ENCODE data around the gene SERPINI1. TPM values are rescaled to one million over a fixed set of nuclear protein-coding genes. Genes with fewer than 3 reads are reported as not detected.

Gene SERPINI1
- total and polyA plus RNA-seq, 9 of the 15 experiments (the other 6 are each of a cell fraction or from before 2014, with no cell fraction given): 1.6 to 9.9 (median 3.5) TPM

DNA sequence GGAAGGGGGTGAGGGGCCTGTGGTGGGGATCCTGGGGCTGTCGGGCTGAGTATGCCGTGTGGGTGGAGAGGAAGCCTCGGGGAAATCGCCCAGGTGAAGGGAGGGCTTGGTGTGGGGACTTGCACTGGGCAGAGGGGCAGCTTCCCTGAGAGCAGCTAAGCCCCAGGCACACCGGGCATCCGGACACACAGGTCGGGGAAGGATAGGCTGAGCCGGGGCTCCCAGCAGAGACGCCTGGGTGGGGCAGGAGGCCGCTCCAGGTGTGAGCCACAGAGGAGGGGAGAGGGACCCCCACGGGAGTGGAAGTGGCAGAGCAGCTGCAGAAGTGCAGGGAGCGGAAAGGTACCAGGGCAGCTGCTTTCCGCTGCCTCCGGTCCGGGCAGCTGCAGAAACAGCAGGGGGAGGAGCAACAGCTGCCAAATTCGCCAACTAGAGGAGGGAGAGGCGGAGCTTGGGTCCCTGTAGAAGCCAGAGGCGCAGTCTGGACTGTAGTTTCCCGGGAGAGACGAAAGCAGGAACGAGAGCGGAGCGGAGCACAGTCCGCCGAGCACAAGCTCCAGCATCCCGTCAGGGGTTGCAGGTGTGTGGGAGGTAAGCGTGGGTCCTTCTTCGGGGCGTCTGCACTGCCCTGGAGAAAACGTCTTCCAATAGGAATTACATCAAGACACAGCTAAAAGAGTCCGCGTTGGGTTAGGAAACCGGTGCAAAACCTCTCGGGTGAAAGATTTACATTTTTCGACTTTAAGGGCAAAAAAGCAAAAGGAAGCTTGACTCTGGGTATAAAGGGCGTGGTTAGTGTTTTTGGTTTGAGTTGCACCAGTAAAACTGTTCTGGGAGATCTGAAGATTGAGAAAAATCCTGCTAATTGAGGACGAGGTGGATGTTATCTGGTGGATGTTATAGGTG lies at the start of gene SERPINI1 (continued):
- TF ChIP-seq CREB1 (IDR thresholded peaks at IDR 0.05) (no peak), CREB1 (CRISPR knock-in tag; IDR thresholded peaks at IDR 0.05) (no peak), NBN (IDR thresholded peaks at IDR 0.05; ENCODE audit: low read depth) (0 out of 2 replicates have a peak, but pooled peaks have one; percentile 75), LARP7 (IDR thresholded peaks at IDR 0.05) (no peak), XRCC3 (IDR thresholded peaks at IDR 0.05) (no peak), ESRRA (IDR thresholded peaks at IDR 0.05; ENCODE audit: borderline replicate concordance, low read depth) (no peak), MTA3 (IDR thresholded peaks at IDR 0.05; ENCODE audit: borderline replicate concordance) (0 out of 2 replicates have a peak, but pooled peaks have one; percentile 62), JUN (IDR thresholded peaks at IDR 0.05; ENCODE audit: borderline replicate concordance, low read depth, low read length) (no peak), JUN (CRISPR knock-in tag; IDR thresholded peaks at IDR 0.05; ENCODE audit: borderline replicate concordance) (no peak; the same call in 1 of the 2 replicates), ZFPM2 (CRISPR knock-in tag; IDR thresholded peaks at IDR 0.05) (no peak), ZNF57 (CRISPR knock-in tag; IDR thresholded peaks at IDR 0.05) (no peak), ZSCAN32 (CRISPR knock-in tag; IDR thresholded peaks at IDR 0.05) (no peak)
- TF ChIP-seq, protein P1, sequence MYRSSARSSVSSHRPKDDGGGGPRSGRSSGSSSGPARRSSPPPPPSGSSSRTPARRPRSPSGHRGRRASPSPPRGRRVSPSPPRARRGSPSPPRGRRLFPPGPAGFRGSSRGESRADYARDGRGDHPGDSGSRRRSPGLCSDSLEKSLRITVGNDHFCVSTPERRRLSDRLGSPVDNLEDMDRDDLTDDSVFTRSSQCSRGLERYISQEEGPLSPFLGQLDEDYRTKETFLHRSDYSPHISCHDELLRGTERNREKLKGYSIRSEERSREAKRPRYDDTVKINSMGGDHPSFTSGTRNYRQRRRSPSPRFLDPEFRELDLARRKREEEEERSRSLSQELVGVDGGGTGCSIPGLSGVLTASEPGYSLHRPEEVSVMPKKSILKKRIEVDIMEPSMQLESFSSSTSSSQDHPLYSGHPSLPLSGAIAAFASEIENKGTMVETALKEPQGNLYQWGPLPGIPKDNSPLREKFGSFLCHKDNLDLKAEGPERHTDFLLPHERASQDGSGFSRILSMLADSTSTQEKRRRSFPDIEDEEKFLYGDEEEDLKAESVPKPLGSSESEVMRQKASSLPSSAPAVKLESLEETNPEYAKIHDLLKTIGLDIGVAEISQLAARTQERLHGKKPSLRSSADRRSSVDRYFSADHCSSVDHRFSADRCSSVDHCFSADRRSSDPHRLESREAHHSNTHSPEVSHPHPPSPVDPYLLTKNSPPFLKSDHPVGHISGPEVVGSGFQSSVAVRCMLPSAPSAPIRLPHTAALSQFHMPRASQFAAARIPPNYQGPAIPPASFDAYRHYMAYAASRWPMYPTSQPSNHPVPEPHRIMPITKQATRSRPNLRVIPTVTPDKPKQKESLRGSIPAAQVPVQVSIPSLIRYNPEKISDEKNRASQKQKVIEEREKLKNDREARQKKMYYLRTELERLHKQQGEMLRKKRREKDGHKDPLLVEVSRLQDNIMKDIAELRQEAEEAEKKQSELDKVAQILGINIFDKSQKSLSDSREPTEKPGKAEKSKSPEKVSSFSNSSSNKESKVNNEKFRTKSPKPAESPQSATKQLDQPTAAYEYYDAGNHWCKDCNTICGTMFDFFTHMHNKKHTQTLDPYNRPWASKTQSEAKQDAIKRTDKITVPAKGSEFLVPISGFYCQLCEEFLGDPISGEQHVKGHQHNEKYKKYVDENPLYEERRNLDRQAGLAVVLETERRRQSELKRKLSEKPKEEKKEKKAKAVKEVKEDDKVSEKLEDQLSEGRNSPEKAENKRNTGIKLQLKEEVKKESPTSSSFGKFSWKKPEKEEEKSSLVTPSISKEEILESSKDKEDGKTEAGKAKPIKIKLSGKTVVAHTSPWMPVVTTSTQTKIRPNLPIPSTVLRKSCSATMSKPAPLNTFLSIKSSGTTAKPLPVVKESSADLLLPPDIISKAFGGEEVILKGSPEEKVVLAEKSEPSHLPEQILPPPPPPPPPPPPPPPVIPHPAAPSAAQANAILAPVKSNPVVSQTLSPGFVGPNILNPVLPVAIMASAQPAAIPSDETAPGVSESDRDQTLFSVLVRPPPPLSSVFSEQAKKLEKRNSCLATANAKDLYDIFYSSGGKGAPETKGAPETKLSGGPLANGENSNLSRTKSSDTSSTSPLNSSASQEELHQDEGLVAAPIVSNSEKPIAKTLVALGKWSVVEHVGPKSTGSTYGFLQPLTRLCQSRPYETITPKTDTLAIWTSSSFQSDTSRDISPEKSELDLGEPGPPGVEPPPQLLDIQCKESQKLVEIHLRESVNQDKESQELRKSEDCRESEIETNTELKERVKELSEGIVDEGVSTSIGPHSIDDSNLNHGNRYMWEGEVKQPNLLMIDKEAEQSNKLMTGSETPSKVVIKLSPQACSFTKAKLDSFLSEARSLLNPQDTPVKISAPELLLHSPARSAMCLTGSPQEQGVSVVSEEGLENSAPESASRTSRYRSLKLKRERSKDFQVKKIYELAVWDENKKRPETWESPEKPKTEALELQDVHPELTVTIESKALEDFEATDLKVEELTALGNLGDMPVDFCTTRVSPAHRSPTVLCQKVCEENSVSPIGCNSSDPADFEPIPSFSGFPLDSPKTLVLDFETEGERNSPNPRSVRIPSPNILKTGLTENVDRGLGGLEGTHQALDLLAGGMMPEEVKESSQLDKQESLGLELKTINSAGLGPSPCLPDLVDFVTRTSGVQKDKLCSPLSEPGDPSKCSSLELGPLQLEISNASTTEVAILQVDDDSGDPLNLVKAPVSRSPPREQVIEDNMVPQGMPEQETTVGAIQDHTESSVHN (IDR thresholded peaks at IDR 0.05; ENCODE audit: borderline replicate concordance in 1 of 2, low read depth in 1 of 2): no peak
- TF ChIP-seq, protein P2, sequence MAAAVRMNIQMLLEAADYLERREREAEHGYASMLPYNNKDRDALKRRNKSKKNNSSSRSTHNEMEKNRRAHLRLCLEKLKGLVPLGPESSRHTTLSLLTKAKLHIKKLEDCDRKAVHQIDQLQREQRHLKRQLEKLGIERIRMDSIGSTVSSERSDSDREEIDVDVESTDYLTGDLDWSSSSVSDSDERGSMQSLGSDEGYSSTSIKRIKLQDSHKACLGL (CRISPR knock-in tag; IDR thresholded peaks at IDR 0.05; ENCODE audit: borderline replicate concordance, poor library complexity, severe bottlenecking): no peak
- TF ChIP-seq, protein P3, sequence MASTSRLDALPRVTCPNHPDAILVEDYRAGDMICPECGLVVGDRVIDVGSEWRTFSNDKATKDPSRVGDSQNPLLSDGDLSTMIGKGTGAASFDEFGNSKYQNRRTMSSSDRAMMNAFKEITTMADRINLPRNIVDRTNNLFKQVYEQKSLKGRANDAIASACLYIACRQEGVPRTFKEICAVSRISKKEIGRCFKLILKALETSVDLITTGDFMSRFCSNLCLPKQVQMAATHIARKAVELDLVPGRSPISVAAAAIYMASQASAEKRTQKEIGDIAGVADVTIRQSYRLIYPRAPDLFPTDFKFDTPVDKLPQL (IDR thresholded peaks at IDR 0.05; ENCODE audit: extremely low read depth, insufficient read length): no peak
- TF ChIP-seq, protein P4, sequence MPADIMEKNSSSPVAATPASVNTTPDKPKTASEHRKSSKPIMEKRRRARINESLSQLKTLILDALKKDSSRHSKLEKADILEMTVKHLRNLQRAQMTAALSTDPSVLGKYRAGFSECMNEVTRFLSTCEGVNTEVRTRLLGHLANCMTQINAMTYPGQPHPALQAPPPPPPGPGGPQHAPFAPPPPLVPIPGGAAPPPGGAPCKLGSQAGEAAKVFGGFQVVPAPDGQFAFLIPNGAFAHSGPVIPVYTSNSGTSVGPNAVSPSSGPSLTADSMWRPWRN (IDR thresholded peaks at IDR 0.05; ENCODE audit: low read depth): no peak

All from K562 (cell line).